GM18951 (cell line): ENCODE measurements around the gene DVL2.
A peak's percentile ranks its signal among the peaks of the same experiment; 100 is the strongest.

ENCODE experiments used
- POLR2A ChIP-seq: IDR thresholded peaks from 4 replicates; pipeline ENCODE4 v1.6.1; 2011; ENCODE audit warnings: mild to moderate bottlenecking; ENCODE audit not compliant: insufficient read length, insufficient read depth; ENCODE audit errors: extremely low read depth
- in situ Hi-C: fragments of 300-500 bp; cut with MboI; formaldehyde crosslinking; loops from one replicate; pipeline ENCODE4 v1.12.0; 2022; ENCODE audit warnings: low sequenced_read_pairs, mixed read lengths, inconsistent platforms; ENCODE audit not compliant: unreplicated experiment

Gene DVL2

GRCh38 chr17:7237761-7238419 lies 3.6 kb upstream of the DVL2 start:
- peak; percentile 49 for TF ChIP-seq POLR2A

GRCh38 chr17:7237266-7237760 lies 3.0 kb upstream of the DVL2 start:
- in situ Hi-C loops: no loop called here

More at GRCh38 chr17:7237761-7238419, 3.6 kb upstream of the DVL2 start:
- in situ Hi-C loops: no loop called here

GRCh38 chr17:7236808-7237207 lies 2.5 kb upstream of the DVL2 start:
- TF ChIP-seq POLR2A: no peak
- in situ Hi-C loops: no loop called here

More at GRCh38 chr17:7237266-7237760, 3.0 kb upstream of the DVL2 start:
- TF ChIP-seq POLR2A: no peak

- peak; percentile 21 for TF ChIP-seq POLR2A
- in situ Hi-C loops: no loop called here
Observed at GRCh38 chr17:7235693-7236665, 1.7 kb upstream of the DVL2 start.

- TF ChIP-seq POLR2A: no peak
- in situ Hi-C loops: no loop called here
Observed at GRCh38 chr17:7233701-7234082, 625 bp downstream of the DVL2 start.

- no peak for TF ChIP-seq POLR2A
- in situ Hi-C loops: no loop called here
Observed at GRCh38 chr17:7232114-7232513, 2.2 kb downstream of the DVL2 start.

- TF ChIP-seq POLR2A: no peak
- in situ Hi-C loops: no loop called here
Observed at GRCh38 chr17:7229504-7229903, 4.8 kb downstream of the DVL2 start.

- in situ Hi-C loops: no loop called here
- TF ChIP-seq POLR2A: no peak
Observed at GRCh38 chr17:7228920-7229319, 5.4 kb downstream of the DVL2 start.

GRCh38 chr17:7226721-7227710 lies 7.3 kb downstream of the DVL2 start:
- no peak for TF ChIP-seq POLR2A

GRCh38 chr17:7225711-7226331 lies 8.5 kb downstream of the DVL2 start:
- no peak for TF ChIP-seq POLR2A
- in situ Hi-C loops: no loop called here

More at GRCh38 chr17:7226721-7227710, 7.3 kb downstream of the DVL2 start:
- in situ Hi-C loops: no loop called here

GRCh38 chr17:7224661-7225111 lies 9.6 kb downstream of the DVL2 start:
- TF ChIP-seq POLR2A: no peak
- in situ Hi-C loops: no loop called here

- TF ChIP-seq POLR2A: no peak
- in situ Hi-C loops: no loop called here
Observed at GRCh38 chr17:7224110-7224509, 10.2 kb downstream of the DVL2 start.
